HL-60 (cell line): ENCODE measurements around the gene S100A13.

Source experiments
- DNase-seq, 2 experiments: peaks; one replicate each; pipeline ENCODE4 v3.0.0-alpha.2; 2010 to 2020; ENCODE audit warnings: low read depth in 1 of 2, low spot score in 1 of 2
- H3K27ac ChIP-seq: fragments of 250-450 bp; sonication (Bioruptor Pico); replicated peaks from 2 replicates; pipeline ENCODE4 v1.5.1; 2020; ENCODE audit warnings: mild to moderate bottlenecking, moderate library complexity
- H3K27me3 ChIP-seq: fragments of 250-450 bp; sonication (Bioruptor Pico); 2 replicates; pipeline ENCODE4 v1.5.1; 2021; ENCODE audit warnings: mild to moderate bottlenecking, moderate library complexity; ENCODE audit not compliant: insufficient read depth, poor library complexity, severe bottlenecking
- H3K4me3 ChIP-seq: replicated peaks from 2 replicates; pipeline ENCODE4 v1.5.1; 2011; ENCODE audit warnings: mild to moderate bottlenecking, control low read depth, low read length; ENCODE audit not compliant: insufficient read depth
- CTCF ChIP-seq: IDR thresholded peaks from one replicate; pipeline ENCODE4 v1.5.1; 2011; ENCODE audit warnings: low read length, control low read depth, inconsistent platforms; ENCODE audit not compliant: insufficient read depth
- GABPA ChIP-seq: IDR thresholded peaks from 2 replicates; pipeline ENCODE4 v1.6.1; 2012; ENCODE audit warnings: low read depth
- POLR2AphosphoS5 ChIP-seq: IDR thresholded peaks from 2 replicates; pipeline ENCODE4 v1.6.1; 2012; ENCODE audit warnings: low read depth
- REST ChIP-seq: IDR thresholded peaks from 2 replicates; pipeline ENCODE4 v1.6.1; 2012; ENCODE audit warnings: low read depth; ENCODE audit not compliant: insufficient replicate concordance
- SPI1 ChIP-seq: IDR thresholded peaks from 2 replicates; pipeline ENCODE4 v1.6.1; 2012; ENCODE audit warnings: low read depth, mild to moderate bottlenecking, borderline replicate concordance

The S100A13 gene

GRCh38 chr1:153628638-153629342, 1.5 kb upstream of the S100A13 start:
- Histone ChIP-seq H3K27ac (no peak overlapping the region), H3K27me3 (no peaks in the 10 kb centered on the region), H3K4me3 (no peak overlapping the region)
- no peak for TF ChIP-seq SPI1
- no peak for DNase-seq

- no peak for DNase-seq
- no peak within 1 kb of the TSS for H3K27ac ChIP-seq
These were observed 666 bp upstream of the S100A13 start, which contains the start of gene S100A1 for GRCh38 chr1:153627715-153628626. TSS of gene S100A1 (plus strand) at chr1:153628434. CDS start at chr1:153630522, 2,088 bp downstream.

GRCh38 chr1:153626477-153626903, 815 bp downstream of the S100A13 start:
- no peak overlapping the region for H3K27ac ChIP-seq
- H3K4me3 ChIP-seq: no peak overlapping the region

More at GRCh38 chr1:153627715-153628626, 666 bp upstream of the S100A13 start, which contains the start of gene S100A1:
- no peaks in the 10 kb centered on the region for H3K27me3 ChIP-seq
- H3K4me3 ChIP-seq: no peak within 1 kb of the TSS
- TF ChIP-seq POLR2AphosphoS5: no peak
- TF ChIP-seq GABPA: no peak
- no peak for TF ChIP-seq REST
- no peak for TF ChIP-seq SPI1
- no peak for TF ChIP-seq CTCF

GRCh38 chr1:153624965-153625611, 2.2 kb downstream of the S100A13 start:
- H3K27ac ChIP-seq: no peak overlapping the region
- H3K27me3 ChIP-seq: no peaks in the 10 kb centered on the region
- TF ChIP-seq SPI1 (no peak), CTCF (no peak), POLR2AphosphoS5 (no peak), REST (no peak), GABPA (no peak)
- no peak overlapping the region for H3K4me3 ChIP-seq
- DNase-seq: no peak

More at GRCh38 chr1:153626477-153626903, 815 bp downstream of the S100A13 start:
- H3K27me3 ChIP-seq: no peaks in the 10 kb centered on the region
- no peak for DNase-seq
- no peak for TF ChIP-seq SPI1
